Sigmoid colon (tissue), 7 donors: ENCODE results near the gene DAPK1. TPM values are rescaled to one million over a fixed set of nuclear protein-coding genes. Genes with fewer than 3 reads are reported as not detected.
A peak's percentile ranks its signal among the peaks of the same experiment; 100 is the strongest.

Experiments
- DNase-seq: peaks from one replicate; pipeline ENCODE4 v3.0.0-alpha.2; 2019
- H3K27ac ChIP-seq, 4 donors: fragments of 200-600 bp; sonication (generic); one replicate each; pipeline ENCODE4 v1.5.1; 2016 to 2019; ENCODE audit warnings: mild to moderate bottlenecking in 1 of 4
- H3K27me3 ChIP-seq, 3 donors: fragments of 200-600 bp; sonication (generic); one replicate each; pipeline ENCODE4 v1.5.1; 2019; ENCODE audit warnings: mild to moderate bottlenecking in 1 of 3
- H3K36me3 ChIP-seq, 4 donors: fragments of 200-600 bp; sonication (generic); one replicate each; pipeline ENCODE4 v1.5.1; 2016 to 2019
- H3K4me1 ChIP-seq, 4 donors: fragments of 200-600 bp; sonication (generic); one replicate each; pipeline ENCODE4 v1.5.1; 2017 to 2019
- H3K4me3 ChIP-seq, 4 donors: fragments of 200-600 bp; sonication (generic); one replicate each; pipeline ENCODE4 v1.5.1; 2017 to 2019; ENCODE audit warnings: mild to moderate bottlenecking in 2 of 4, moderate library complexity in 1 of 4
- H3K9me3 ChIP-seq, 4 donors: fragments of 200-600 bp in 3 of 4; sonication (generic) in 3 of 4; one replicate each; pipeline versions ENCODE4 v1.5.1 to v1.6.1; 2013 to 2019
- CTCF ChIP-seq, 4 experiments: fragments of 450-650 bp in 3 of 4; fragments of 200-600 bp in 1 of 4; IDR thresholded peaks; one replicate each; pipeline ENCODE4 v1.5.1; 2016 to 2019; ENCODE audit warnings: antibody characterized with exemption in 4 of 4, mild to moderate bottlenecking in 3 of 4, moderate library complexity in 2 of 4
- EP300 ChIP-seq, 4 donors: sonication (generic); formaldehyde crosslinking; IDR thresholded peaks; one replicate each; pipeline ENCODE4 v1.6.1; 2017; ENCODE audit warnings: antibody characterized with exemption in 4 of 4
- POLR2A ChIP-seq, 2 donors: fragments of 450-650 bp; IDR thresholded peaks; one replicate each; pipeline ENCODE4 v1.6.1; 2016; ENCODE audit warnings: antibody characterized with exemption in 2 of 2, mild to moderate bottlenecking in 2 of 2, moderate library complexity in 2 of 2
- POLR2AphosphoS5 ChIP-seq, 4 donors: sonication (generic); formaldehyde crosslinking; IDR thresholded peaks; one replicate each; pipeline ENCODE4 v1.6.1; 2017; ENCODE audit warnings: antibody characterized with exemption in 4 of 4
- WGBS, 2 donors: extraction: QIAGEN DNeasy Blood & Tissue Kit; methylation state at CpG; one replicate each; pipeline ENCODE4 v1.1.7; 2013; 5-methylcytosine and 5-hydroxymethylcytosine counted together
- intact Hi-C: fragments of 100-400 bp; cut with DNase I; formaldehyde crosslinking; loops from one replicate; pipeline ENCODE4 v1.15.1; 2023
- polyA plus RNA-seq, 3 donors: library from polyadenylated mRNA; stranded (reverse); fragments of 200-250 nt; gene quantifications; one replicate each; pipeline ENCODE4 v1.2.3, GENCODE V29; 2013
- total RNA-seq, 4 donors: library from RNA; depleted of rRNA; stranded (reverse); fragments of >200 nt; gene quantifications; one replicate each; pipeline ENCODE4 v1.1.0, GENCODE V29; 2016
- donor health status: healthy with polysubstance abuse.
- donor health status: Bipolar disorder and iron deficiency.
- donor health status: healthy.

DAPK1 gene
- total and polyA plus RNA-seq, 7 donors = 4.8 to 92.5 (median 78.1) TPM

- Histone ChIP-seq H3K27ac (peak overlapping the region in 2 of 4 donors; percentile 67 to 69), H3K4me1 (peaks cover 0 to 76% (median 54%) of the 10 kb centered on the region in 4 donors), H3K4me3 (no peak overlapping the region), H3K9me3 (no peaks in the 10 kb centered on the region), H3K27me3 (no peaks in the 10 kb centered on the region), H3K36me3 (no peaks in the 10 kb centered on the region)
- no peak for DNase-seq
- WGBS, 2 donors = 70 to 85% methylated on average over 7 of the region's 7 CpGs
- intact Hi-C loops = no loop called here
- TF ChIP-seq POLR2AphosphoS5 (IDR thresholded peaks at IDR 0.05) (no peak), CTCF (IDR thresholded peaks at IDR 0.05) (no peak), EP300 (IDR thresholded peaks at IDR 0.05) (no peak), POLR2A (IDR thresholded peaks at IDR 0.05) (no peak)
Observed at GRCh38 chr9:87529671-87530070, 32.0 kb downstream of the DAPK1 start.

DNA sequence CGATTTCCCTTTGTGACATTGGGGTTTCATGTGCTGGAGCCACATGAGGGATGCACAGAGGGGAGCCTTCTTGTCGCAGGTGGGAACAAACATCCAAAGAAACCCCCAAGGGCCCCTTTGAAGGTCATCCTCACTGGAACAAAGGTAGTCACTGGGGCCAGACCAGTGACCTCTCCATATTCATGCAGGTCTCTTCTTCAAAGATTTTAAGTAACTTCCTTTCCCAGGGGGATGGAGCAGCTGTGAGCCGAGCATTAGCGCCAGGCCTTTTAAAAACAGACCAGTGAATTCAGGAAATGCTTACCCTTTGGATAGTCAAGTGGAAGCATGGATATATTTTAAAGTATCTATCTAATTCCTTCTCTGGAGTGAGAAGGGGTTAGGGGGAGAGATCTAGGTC, 33.0 kb downstream of the DAPK1 start:
- DNase-seq = no peak
- peaks cover 0 to 82% (median 54%) of the 10 kb centered on the region in 4 donors for H3K4me1 ChIP-seq

GRCh38 chr9:87531370-87532295, 34.0 kb downstream of the DAPK1 start:
- peak overlapping the region; percentile 28 to 69 (median 66) for H3K27ac ChIP-seq
- TF ChIP-seq POLR2AphosphoS5 (IDR thresholded peaks at IDR 0.05) (peak in 2 of 4 donors; percentile 55 to 59), CTCF (IDR thresholded peaks at IDR 0.05) (no peak), POLR2A (IDR thresholded peaks at IDR 0.05) (no peak), EP300 (IDR thresholded peaks at IDR 0.05) (no peak)
- no peaks in the 10 kb centered on the region for H3K9me3 ChIP-seq
- no peaks in the 10 kb centered on the region for H3K27me3 ChIP-seq
- WGBS, 2 donors = 90 to 91% methylated on average over 3 of the region's 3 CpGs
- H3K36me3 ChIP-seq = no peaks in the 10 kb centered on the region
- H3K4me3 ChIP-seq = no peak overlapping the region
- no peak for DNase-seq
- H3K4me1 ChIP-seq = peaks cover 0 to 83% (median 54%) of the 10 kb centered on the region in 4 donors
- intact Hi-C loops = no loop called here

More for the DNA sequence above, 33.0 kb downstream of the DAPK1 start:
- Histone ChIP-seq H3K4me3 (no peak overlapping the region), H3K27ac (peak overlapping the region; percentile 28 to 69 (median 66)), H3K36me3 (no peaks in the 10 kb centered on the region), H3K27me3 (no peaks in the 10 kb centered on the region), H3K9me3 (no peaks in the 10 kb centered on the region)
- TF ChIP-seq EP300 (IDR thresholded peaks at IDR 0.05) (no peak), CTCF (IDR thresholded peaks at IDR 0.05) (no peak), POLR2AphosphoS5 (IDR thresholded peaks at IDR 0.05) (no peak), POLR2A (IDR thresholded peaks at IDR 0.05) (no peak)
- WGBS, 2 donors = 84 to 94% methylated on average over 4 of the region's 4 CpGs
- intact Hi-C loops = no loop called here

GRCh38 chr9:87533271-87533670, 35.6 kb downstream of the DAPK1 start:
- Histone ChIP-seq H3K27ac (peak overlapping the region in 2 of 4 donors; percentile 67 to 69), H3K4me1 (peaks cover 0 to 83% (median 53%) of the 10 kb centered on the region in 4 donors), H3K4me3 (no peak overlapping the region), H3K9me3 (no peaks in the 10 kb centered on the region), H3K36me3 (no peaks in the 10 kb centered on the region), H3K27me3 (no peaks in the 10 kb centered on the region)
- WGBS, 2 donors = 61 to 86% methylated on average over 2 of the region's 2 CpGs
- no peak for DNase-seq
- TF ChIP-seq POLR2AphosphoS5 (IDR thresholded peaks at IDR 0.05) (no peak), EP300 (IDR thresholded peaks at IDR 0.05) (no peak), POLR2A (IDR thresholded peaks at IDR 0.05) (no peak), CTCF (IDR thresholded peaks at IDR 0.05) (no peak)
- intact Hi-C loops = no loop called here
